ENCODE results near the gene SLC26A8.

Gene SLC26A8

DNA sequence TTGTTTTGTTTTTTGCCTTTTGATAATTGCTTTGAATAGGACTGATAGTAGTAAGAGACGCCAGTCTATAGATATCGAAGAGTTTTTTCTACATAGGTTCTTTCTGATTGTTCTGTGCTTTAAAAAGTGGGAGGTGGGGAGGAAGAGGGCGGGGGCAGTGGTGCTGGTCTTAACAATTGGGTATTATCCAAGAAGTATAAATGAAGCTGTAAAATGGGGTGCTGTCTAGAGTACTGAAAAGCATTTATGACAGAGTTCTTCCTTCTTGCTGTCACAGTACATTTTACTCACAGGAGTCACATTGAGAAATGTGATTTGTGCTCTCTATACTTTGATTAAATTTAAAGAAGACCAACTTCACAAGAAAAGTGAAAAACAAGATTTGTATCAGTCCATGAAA, 44.1 kb upstream of the SLC26A8 start:
- H3K4me3 ChIP-seq (ENCODE audit: low read depth, low read length) = no peak overlapping the region
- no peak for DNase-seq (ENCODE audit: low read depth)
- TF ChIP-seq, protein P1, sequence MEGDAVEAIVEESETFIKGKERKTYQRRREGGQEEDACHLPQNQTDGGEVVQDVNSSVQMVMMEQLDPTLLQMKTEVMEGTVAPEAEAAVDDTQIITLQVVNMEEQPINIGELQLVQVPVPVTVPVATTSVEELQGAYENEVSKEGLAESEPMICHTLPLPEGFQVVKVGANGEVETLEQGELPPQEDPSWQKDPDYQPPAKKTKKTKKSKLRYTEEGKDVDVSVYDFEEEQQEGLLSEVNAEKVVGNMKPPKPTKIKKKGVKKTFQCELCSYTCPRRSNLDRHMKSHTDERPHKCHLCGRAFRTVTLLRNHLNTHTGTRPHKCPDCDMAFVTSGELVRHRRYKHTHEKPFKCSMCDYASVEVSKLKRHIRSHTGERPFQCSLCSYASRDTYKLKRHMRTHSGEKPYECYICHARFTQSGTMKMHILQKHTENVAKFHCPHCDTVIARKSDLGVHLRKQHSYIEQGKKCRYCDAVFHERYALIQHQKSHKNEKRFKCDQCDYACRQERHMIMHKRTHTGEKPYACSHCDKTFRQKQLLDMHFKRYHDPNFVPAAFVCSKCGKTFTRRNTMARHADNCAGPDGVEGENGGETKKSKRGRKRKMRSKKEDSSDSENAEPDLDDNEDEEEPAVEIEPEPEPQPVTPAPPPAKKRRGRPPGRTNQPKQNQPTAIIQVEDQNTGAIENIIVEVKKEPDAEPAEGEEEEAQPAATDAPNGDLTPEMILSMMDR (IDR thresholded peaks at IDR 0.05; ENCODE audit: insufficient read depth, low read depth, low read length, missing control alignments) = no peak

DNA sequence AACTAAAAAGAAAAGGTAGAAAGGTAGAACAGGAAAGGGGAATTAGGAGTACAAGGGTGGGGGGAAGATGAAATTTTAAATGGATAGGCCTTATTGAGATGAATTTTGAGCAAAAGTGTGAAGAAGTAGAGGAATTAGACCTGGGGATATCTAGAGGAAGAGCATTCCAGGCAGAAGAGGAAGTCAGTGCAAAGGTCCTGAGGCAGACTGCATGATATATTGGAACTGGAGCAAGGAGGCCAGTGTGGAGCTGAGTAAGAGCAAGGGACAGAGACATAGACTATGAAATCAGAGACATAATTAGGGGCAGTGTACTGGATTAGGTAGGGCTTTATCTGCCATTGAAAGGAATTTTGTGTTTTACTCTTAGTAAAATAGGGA, 43.6 kb upstream of the SLC26A8 start:
- DNase-seq (ENCODE audit: low read depth) = no peak
- H3K4me3 ChIP-seq (ENCODE audit: low read depth, low read length) = no peak overlapping the region
- TF ChIP-seq, protein P1 (IDR thresholded peaks at IDR 0.05; ENCODE audit: insufficient read depth, low read depth, low read length, missing control alignments) = no peak

DNA sequence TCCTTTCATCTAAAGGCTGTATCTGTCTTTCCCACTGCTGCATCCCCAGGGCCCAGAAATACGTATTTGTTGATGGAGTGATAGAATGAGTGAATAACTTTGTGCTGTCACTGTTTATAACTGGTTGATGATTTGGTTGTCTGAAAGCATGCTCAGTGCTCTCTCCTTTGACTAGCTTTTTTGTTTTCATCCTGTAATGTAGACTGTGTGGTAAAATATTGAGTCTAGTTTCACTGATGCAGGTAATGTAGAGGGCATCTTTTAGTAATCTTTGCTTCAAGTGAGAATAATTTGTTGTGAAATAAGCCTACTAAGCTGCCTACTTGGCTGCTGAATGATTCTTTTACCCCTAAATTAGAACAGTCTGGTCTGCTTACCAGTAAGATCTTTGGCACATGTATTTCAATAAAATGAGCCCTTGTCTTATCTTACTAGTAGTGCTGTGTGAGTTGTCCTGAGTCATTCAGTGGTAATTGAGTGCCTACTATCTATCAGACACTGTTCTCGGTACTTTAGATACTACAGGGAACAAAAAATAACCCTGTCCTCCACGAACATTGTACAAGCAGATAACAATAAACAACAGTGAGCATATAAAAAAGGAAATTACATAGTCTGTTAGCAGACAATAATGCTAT, 43.1 kb upstream of the SLC26A8 start:
- TF ChIP-seq, protein P1 (IDR thresholded peaks at IDR 0.05; ENCODE audit: insufficient read depth, low read depth, low read length, missing control alignments) = no peak
- no peak for DNase-seq (ENCODE audit: low read depth)
- no peak overlapping the region for H3K4me3 ChIP-seq (ENCODE audit: low read depth, low read length)

DNA sequence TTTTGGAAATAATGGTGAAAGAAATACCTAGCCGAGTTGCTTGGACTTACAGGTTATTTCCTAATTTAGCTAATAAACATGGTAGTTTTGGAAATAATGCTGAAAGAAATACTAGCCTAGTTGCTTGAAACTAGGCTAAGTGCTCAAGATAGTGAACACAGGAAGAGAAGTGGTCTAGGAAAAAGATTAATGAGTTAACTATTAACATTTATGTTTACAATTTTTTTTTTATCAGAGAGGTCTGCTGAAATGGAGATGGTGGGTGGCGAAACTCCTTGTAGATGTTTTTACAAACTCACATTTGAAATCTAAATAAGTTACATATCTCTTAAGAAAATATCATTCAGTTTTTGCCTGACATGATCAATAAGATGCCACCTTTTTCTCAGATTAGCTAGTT, 42.4 kb upstream of the SLC26A8 start:
- TF ChIP-seq, protein P1 (IDR thresholded peaks at IDR 0.05; ENCODE audit: insufficient read depth, low read depth, low read length, missing control alignments) = no peak
- no peak overlapping the region for H3K4me3 ChIP-seq (ENCODE audit: low read depth, low read length)
- DNase-seq (ENCODE audit: low read depth) = no peak

DNA sequence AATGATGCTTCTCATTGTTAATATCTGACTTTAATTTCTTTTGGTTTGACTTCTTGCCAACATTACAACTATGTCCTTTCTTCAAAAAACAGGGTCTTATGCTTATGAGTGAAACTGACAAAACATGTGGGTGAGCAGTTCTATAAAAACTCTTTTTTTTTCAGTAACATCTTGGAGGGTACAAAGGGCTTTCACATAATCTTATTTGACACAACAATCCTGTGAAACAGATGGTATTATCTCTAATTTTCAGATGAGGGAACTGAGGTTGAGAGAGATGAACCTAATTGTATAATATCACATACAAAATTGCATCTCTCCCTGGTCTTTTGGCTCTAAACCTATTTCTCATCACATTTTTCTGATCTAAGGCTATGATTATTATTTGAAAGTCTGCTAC, 41.5 kb upstream of the SLC26A8 start:
- TF ChIP-seq, protein P1 (IDR thresholded peaks at IDR 0.05; ENCODE audit: insufficient read depth, low read depth, low read length, missing control alignments) = no peak
- no peak overlapping the region for H3K4me3 ChIP-seq (ENCODE audit: low read depth, low read length)
- no peak for DNase-seq (ENCODE audit: low read depth)

DNA sequence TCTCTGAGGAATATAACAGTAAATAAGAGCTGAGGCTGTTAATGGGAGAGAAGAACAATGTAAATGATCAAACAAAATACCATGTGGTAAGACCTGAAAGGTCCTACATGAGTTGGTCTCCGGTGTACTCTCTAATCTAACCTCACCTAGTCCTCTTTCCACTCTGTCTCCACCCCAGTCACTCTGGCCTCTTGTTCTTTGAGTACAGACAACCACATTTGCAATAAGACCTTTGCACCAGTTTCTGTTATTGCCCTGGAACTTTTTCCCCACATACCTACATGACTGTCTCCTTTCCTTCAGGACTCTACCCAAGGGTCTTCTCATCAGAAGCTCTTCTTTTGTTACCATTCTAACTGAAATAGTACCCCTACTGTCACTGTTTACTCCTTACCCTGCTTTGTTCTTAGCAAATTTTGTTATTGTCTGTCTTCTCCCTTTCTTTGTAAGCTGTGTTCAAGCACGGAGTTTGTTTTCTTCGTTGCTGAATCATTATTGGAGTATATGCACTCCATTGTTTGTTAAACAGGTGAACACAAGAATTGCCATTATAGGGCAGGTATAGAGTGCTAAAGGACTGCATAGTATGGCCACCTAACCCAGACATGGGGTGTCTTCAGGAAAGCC, 40.4 kb upstream of the SLC26A8 start:
- H3K4me3 ChIP-seq (ENCODE audit: low read depth, low read length) = no peak overlapping the region
- TF ChIP-seq, protein P1 (IDR thresholded peaks at IDR 0.05; ENCODE audit: insufficient read depth, low read depth, low read length, missing control alignments) = no peak
- no peak for DNase-seq (ENCODE audit: low read depth)
